ENCODE results near the gene FRMPD4.

FRMPD4 gene

GRCh38 chrX:12611471-12611870, 473.2 kb downstream of the FRMPD4 start:
- DNase-seq (ENCODE audit: low read depth in 2 of 3, low spot score in 1 of 3) = no peak

- no peak for DNase-seq (ENCODE audit: low read depth in 2 of 3, low spot score in 1 of 3)
Measured at GRCh38 chrX:12614266-12614665, 476.0 kb downstream of the FRMPD4 start.

- DNase-seq (ENCODE audit: low read depth in 2 of 3, low spot score in 1 of 3) = no peak
Measured at GRCh38 chrX:12615061-12615460, 476.8 kb downstream of the FRMPD4 start.

- DNase-seq (ENCODE audit: low read depth in 2 of 3, low spot score in 1 of 3) = no peak
Measured at GRCh38 chrX:12617241-12617640, 479.0 kb downstream of the FRMPD4 start.

GRCh38 chrX:12647230-12647629, 509.0 kb downstream of the FRMPD4 start:
- DNase-seq (ENCODE audit: low read depth in 2 of 3, low spot score in 1 of 3) = no peak

- DNase-seq (ENCODE audit: low read depth in 2 of 3, low spot score in 1 of 3) = no peak
Measured at GRCh38 chrX:12648995-12649394, 510.7 kb downstream of the FRMPD4 start.

- DNase-seq (ENCODE audit: low read depth in 2 of 3, low spot score in 1 of 3) = no peak
Measured at GRCh38 chrX:12657433-12657832, 519.2 kb downstream of the FRMPD4 start.

GRCh38 chrX:12657881-12658280, 519.6 kb downstream of the FRMPD4 start:
- DNase-seq (ENCODE audit: low read depth in 2 of 3, low spot score in 1 of 3) = no peak

- DNase-seq (ENCODE audit: low read depth in 2 of 3, low spot score in 1 of 3) = no peak
Measured at GRCh38 chrX:12661464-12661863, 523.2 kb downstream of the FRMPD4 start.

- DNase-seq (ENCODE audit: low read depth in 2 of 3, low spot score in 1 of 3) = no peak
Measured at GRCh38 chrX:12672367-12673106, 534.3 kb downstream of the FRMPD4 start.

- DNase-seq (ENCODE audit: low read depth in 2 of 3, low spot score in 1 of 3) = no peak
Measured at GRCh38 chrX:12673487-12673886, 535.2 kb downstream of the FRMPD4 start.

- DNase-seq (ENCODE audit: low read depth in 2 of 3, low spot score in 1 of 3) = no peak
Measured at GRCh38 chrX:12679522-12679921, 541.2 kb downstream of the FRMPD4 start.

GRCh38 chrX:12681047-12681446, 542.8 kb downstream of the FRMPD4 start:
- no peak for DNase-seq (ENCODE audit: low read depth in 2 of 3, low spot score in 1 of 3)

- no peak for DNase-seq (ENCODE audit: low read depth in 2 of 3, low spot score in 1 of 3)
Measured at GRCh38 chrX:12685541-12685940, 547.3 kb downstream of the FRMPD4 start.

- DNase-seq (ENCODE audit: low read depth in 2 of 3, low spot score in 1 of 3) = no peak
Measured at GRCh38 chrX:12686331-12686730, 548.1 kb downstream of the FRMPD4 start.

GRCh38 chrX:12690646-12691045, 552.4 kb downstream of the FRMPD4 start:
- DNase-seq (ENCODE audit: low read depth in 2 of 3, low spot score in 1 of 3) = no peak

- DNase-seq (ENCODE audit: low read depth in 2 of 3, low spot score in 1 of 3) = no peak
Measured at GRCh38 chrX:12693754-12694153, 555.5 kb downstream of the FRMPD4 start.

GRCh38 chrX:12700745-12701144, 562.5 kb downstream of the FRMPD4 start:
- DNase-seq (ENCODE audit: low read depth in 2 of 3, low spot score in 1 of 3) = no peak

- DNase-seq (ENCODE audit: low read depth in 2 of 3, low spot score in 1 of 3) = peak in 2 of 3 donors; percentile 12 to 29
Measured at GRCh38 chrX:12701628-12702027, 563.4 kb downstream of the FRMPD4 start.

- DNase-seq (ENCODE audit: low read depth in 2 of 3, low spot score in 1 of 3) = peak in 1 of 3 donors; percentile 13
Measured at GRCh38 chrX:12702509-12703091, 564.3 kb downstream of the FRMPD4 start.

GRCh38 chrX:12704706-12705105, 566.4 kb downstream of the FRMPD4 start:
- no peak for DNase-seq (ENCODE audit: low read depth in 2 of 3, low spot score in 1 of 3)

GRCh38 chrX:12709047-12709446, 570.8 kb downstream of the FRMPD4 start:
- no peak for DNase-seq (ENCODE audit: low read depth in 2 of 3, low spot score in 1 of 3)

Measured in stimulated activated CD4-positive, alpha-beta T cell treated with anti-CD3 and anti-CD28 coated beads, Interleukin-12 subunit alpha, Interleukin-12 subunit beta, amount 100 ng/mL, for 48 hours (primary cell).